HepG2 (cell line): Measurements from ENCODE around the gene CALN1. TPM values are rescaled to one million over a fixed set of nuclear protein-coding genes. Genes with fewer than 3 reads are reported as not detected.

Experiments
- ATAC-seq: fragments of 200-7000 bp; cut with Tn5 transposase; 3 replicates; pipeline ENCODE4 v1.9.1; 2020; ENCODE audit warnings: mild to moderate bottlenecking, moderate library complexity
- BruUV-seq: library from RNA; stranded (reverse); fragments of 400-500 nt; replicated peaks from 2 replicates; lab custom pipeline; 2021; lab: Mats Ljungman, UMichigan
- CTCF ChIA-PET: fragments of 300-600 bp; formaldehyde crosslinking; extraction: SDS; loops from one replicate; lab custom pipeline; 2021; ENCODE audit warnings: low total read pairs, inconsistent platforms, low intra/inter-chr PET ratio; lab: Yijun Ruan, JAX
- POLR2A ChIA-PET: fragments of 350-600 bp; sonication (Branson Sonifier 250); formaldehyde crosslinking; loops from one replicate; lab custom pipeline; 2020; ENCODE audit warnings: antibody characterized with exemption, inconsistent platforms; lab: Yijun Ruan, JAX
- DNase-seq: peaks from one replicate; pipeline ENCODE4 v3.0.0-alpha.2; 2015; ENCODE audit warnings: low spot score
- FAIRE-seq: peaks from 3 replicates; lab custom pipeline; 2011; peaks lifted over from hg19 to GRCh38; lab: Jason Lieb, UNC
- H2AFZ ChIP-seq: one replicate; pipeline ENCODE4 v1.6.1; 2011; ENCODE audit warnings: low read length, inconsistent platforms
- H3K27ac ChIP-seq: fragments of 300-600 bp; 3 replicates; pipeline ENCODE4 v1.8.0; 2011; ENCODE audit warnings: mixed run types, mild to moderate bottlenecking, mixed read lengths, low read length, inconsistent platforms; ENCODE audit not compliant: insufficient read depth; ENCODE audit errors: extremely low read length
- H3K27me3 ChIP-seq, 2 experiments: fragments of 200-600 bp in 1 of 2; 2 replicates in 1 of 2; 3 replicates in 1 of 2; pipeline versions ENCODE4 v1.6.0 to v1.8.0; 2011; ENCODE audit warnings: low read length in 2 of 2, mild to moderate bottlenecking in 2 of 2, moderate library complexity in 2 of 2, inconsistent platforms in 1 of 2; ENCODE audit not compliant: insufficient read depth in 2 of 2, control insufficient read depth in 1 of 2
- H3K36me3 ChIP-seq, 2 experiments: fragments of 200-600 bp in 1 of 2; replicated peaks in 1 of 2; 2 replicates in 1 of 2; 3 replicates in 1 of 2; pipeline versions ENCODE4 v1.5.1 to v1.8.0; 2011; ENCODE audit warnings: low read length in 2 of 2, inconsistent platforms in 1 of 2; ENCODE audit not compliant: insufficient read depth in 2 of 2, control insufficient read depth in 1 of 2
- H3K4me1 ChIP-seq: 2 replicates; pipeline ENCODE4 v1.5.1; 2012; ENCODE audit warnings: low read length, inconsistent platforms; ENCODE audit not compliant: insufficient read depth
- H3K4me2 ChIP-seq: 2 replicates; pipeline ENCODE4 v1.6.0; 2011; ENCODE audit warnings: low read depth, low read length, inconsistent platforms
- H3K4me3 ChIP-seq, 3 experiments: fragments of 200-600 bp in 1 of 3; sonication (generic), shearing (Covaris generic) in 1 of 3; replicated peaks in 1 of 3; 2 replicates each; pipeline ENCODE4 v1.5.1; 2011 to 2016; ENCODE audit warnings: low read length in 3 of 3, inconsistent platforms in 2 of 3, low read depth in 2 of 3, mild to moderate bottlenecking in 2 of 3, control low read depth in 1 of 3, mixed read lengths in 1 of 3; ENCODE audit not compliant: insufficient read depth in 1 of 3
- H3K79me2 ChIP-seq: one replicate; pipeline ENCODE4 v1.6.1; 2011; ENCODE audit warnings: low read length, inconsistent platforms; ENCODE audit not compliant: insufficient read depth
- H3K9ac ChIP-seq: 2 replicates; pipeline ENCODE4 v1.6.0; 2011; ENCODE audit warnings: mild to moderate bottlenecking, low read depth, low read length, inconsistent platforms; ENCODE audit not compliant: insufficient read depth
- H3K9me3 ChIP-seq: 2 replicates; pipeline ENCODE4 v1.5.1; 2012; ENCODE audit warnings: mild to moderate bottlenecking, low read length
- H4K20me1 ChIP-seq: 2 replicates; pipeline ENCODE4 v1.6.0; 2011; ENCODE audit warnings: inconsistent platforms, mild to moderate bottlenecking, low read length, moderate library complexity; ENCODE audit not compliant: insufficient read depth
- CEBPB ChIP-seq: IDR thresholded peaks from 2 replicates; pipeline ENCODE4 v1.6.1; 2011; ENCODE audit warnings: low read depth, low read length, improper control_type of control experiment, borderline replicate concordance
- FOSL2 ChIP-seq: sonication (generic); formaldehyde crosslinking; IDR thresholded peaks from 2 replicates; pipeline ENCODE4 v1.4.0; 2020; ENCODE audit warnings: missing genetic modification reagents
- KMT2A ChIP-seq: sonication (generic); formaldehyde crosslinking; IDR thresholded peaks from 2 replicates; pipeline ENCODE4 v1.4.0; 2020; ENCODE audit warnings: missing genetic modification reagents
- MXI1 ChIP-seq: IDR thresholded peaks from 3 replicates; pipeline ENCODE4 v1.6.1; 2012; ENCODE audit warnings: low read depth, low read length, inconsistent platforms, borderline replicate concordance
- NCOR1 ChIP-seq: fragments of 200-600 bp; sonication (generic); IDR thresholded peaks from 2 replicates; pipeline ENCODE4 v1.7.0; 2017; ENCODE audit warnings: antibody characterized with exemption, low read length, borderline replicate concordance
- NONO ChIP-seq, 2 experiments: fragments of 450-650 bp in 1 of 2; sonication (generic) in 1 of 2; formaldehyde crosslinking in 1 of 2; IDR thresholded peaks in 1 of 2; conservative IDR thresholded peaks in 1 of 2; 2 replicates each; pipeline versions ENCODE4 v1.6.1 to v1.8.0; 2017 to 2022; ENCODE audit warnings: mild to moderate bottlenecking in 1 of 2, missing genetic modification reagents in 1 of 2, moderate library complexity in 1 of 2
- NR1H2 ChIP-seq: sonication (generic); formaldehyde crosslinking; IDR thresholded peaks from 2 replicates; pipeline ENCODE4 v1.8.1; 2022; ENCODE audit warnings: low read depth, missing genetic modification reagents, borderline replicate concordance
- NR2C2 ChIP-seq: sonication (generic); formaldehyde crosslinking; IDR thresholded peaks from 2 replicates; pipeline ENCODE4 v1.4.0; 2020; ENCODE audit warnings: missing genetic modification reagents, mild to moderate bottlenecking, moderate library complexity, borderline replicate concordance
- PITX1 ChIP-seq: sonication (generic); formaldehyde crosslinking; IDR thresholded peaks from 2 replicates; pipeline ENCODE4 v1.5.1; 2020; ENCODE audit warnings: mild to moderate bottlenecking, missing genetic modification reagents
- RAD21 ChIP-seq: fragments of 450-650 bp; formaldehyde crosslinking; IDR thresholded peaks from 2 replicates; pipeline ENCODE4 v1.5.0; 2020; ENCODE audit warnings: mild to moderate bottlenecking
- SKI ChIP-seq: fragments of 450-650 bp; IDR thresholded peaks from one replicate; pipeline ENCODE4 v1.6.1; 2018; ENCODE audit warnings: mild to moderate bottlenecking; ENCODE audit not compliant: partially characterized antibody
- ZNF136 ChIP-seq: sonication (generic); formaldehyde crosslinking; IDR thresholded peaks from 2 replicates; pipeline ENCODE4 v1.8.1; 2022; ENCODE audit warnings: low read depth, mild to moderate bottlenecking, moderate library complexity, missing genetic modification reagents
- ZNF260 ChIP-seq: sonication (generic); formaldehyde crosslinking; IDR thresholded peaks from 2 replicates; pipeline ENCODE4 v1.4.0; 2020; ENCODE audit warnings: missing genetic modification reagents, low read depth, mild to moderate bottlenecking, borderline replicate concordance
- WGBS: methylation state at CpG from one replicate; pipeline ENCODE4 v1.1.6; 2017; ENCODE audit warnings: low lambda C conversion rate; 5-methylcytosine and 5-hydroxymethylcytosine counted together
- in situ Hi-C: cut with HindIII; loops from 2 replicates; pipeline ENCODE4 v1.10.0; 2017; ENCODE audit warnings: low pct_unique_long_range_greater_than_20kb; ENCODE audit not compliant: extremely low pct_ligation_motif_present
- intact Hi-C: fragments of 100-400 bp; cut with micrococcal nuclease; formaldehyde crosslinking; loops from one replicate; pipeline ENCODE4 v1.10.0; 2022; ENCODE audit not compliant: unreplicated experiment
- polyA plus RNA-seq, 8 experiments: library from polyadenylated mRNA; depleted of rRNA in 3 of 8; stranded (reverse) in 7 of 8; unstranded in 1 of 8; fragments of >200 nt; fragmentation: Illumina TruSeq in 4 of 8; extraction: Trizol in 4 of 8; gene quantifications; 2 replicates each; pipeline versions ENCODE4 v1.2.1 to v1.2.3, GENCODE V29; 2011 to 2016; ENCODE audit warnings: low read depth in 4 of 8, missing spikeins in 1 of 8, mixed read lengths in 1 of 8; ENCODE audit not compliant: insufficient read depth in 1 of 8
- total RNA-seq, 5 experiments: library from RNA; depleted of rRNA; stranded (reverse); fragments of >200 nt; fragmentation: Illumina TruSeq; extraction: Trizol; gene quantifications; 2 replicates each; pipeline ENCODE4 v1.2.3, GENCODE V29; 2016; ENCODE audit warnings: low read depth in 1 of 5
- TF ChIP-seq, protein P1 (sequence below): sonication (generic); formaldehyde crosslinking; IDR thresholded peaks from 2 replicates; pipeline ENCODE4 v1.4.0; 2020; ENCODE audit warnings: mild to moderate bottlenecking, missing genetic modification reagents, borderline replicate concordance

Gene CALN1
- total and polyA plus RNA-seq, 2 of the 13 experiments (the other 11 are each of a cell fraction or from before 2014, with no cell fraction given) = not detected

- H3K27ac ChIP-seq = no peak overlapping the region
- POLR2A ChIA-PET = no interaction called here
- H4K20me1 ChIP-seq = no peaks in the 10 kb centered on the region
- no peak overlapping the region for H3K4me3 ChIP-seq
- H3K36me3 ChIP-seq = no peaks in the 10 kb centered on the region
- DNase-seq (no peak), FAIRE-seq (no peak), ATAC-seq (no peak)
- H2AFZ ChIP-seq = no peak overlapping the region
- H3K4me2 ChIP-seq = no peak overlapping the region
- TF ChIP-seq KMT2A (CRISPR knock-in tag) (no peak), CEBPB (peak; percentile 42; the same call in 1 of the 2 replicates)
- intact Hi-C loops (no loop called here), in situ Hi-C loops (no loop called here)
- no peaks in the 10 kb centered on the region for H3K9me3 ChIP-seq
- no peaks in the 10 kb centered on the region for H3K4me1 ChIP-seq
- CTCF ChIA-PET = no interaction called here
- H3K27me3 ChIP-seq = peaks cover 6 to 32% of the 10 kb centered on the region in 2 experiments; a peak in 4 of 5 replicates
- no peaks in the 10 kb centered on the region for H3K79me2 ChIP-seq
- 24% methylated on average over 6 of the region's 9 CpGs for WGBS
- BruUV-seq = no TSS peak
- no peak overlapping the region for H3K9ac ChIP-seq
Observed at GRCh38 chr7:72403458-72404076, 8.6 kb downstream of the CALN1 start.

GRCh38 chr7:72394016-72394415 lies 18.1 kb downstream of the CALN1 start:
- Histone ChIP-seq H3K36me3 (no peaks in the 10 kb centered on the region), H3K4me2 (no peak overlapping the region), H3K9ac (no peak overlapping the region), H3K27ac (no peak overlapping the region), H2AFZ (no peak overlapping the region), H3K9me3 (no peaks in the 10 kb centered on the region), H3K4me1 (no peaks in the 10 kb centered on the region), H3K27me3 (peaks cover 2 to 7% of the 10 kb centered on the region in 2 experiments; a peak in 2 of 5 replicates), H3K79me2 (no peaks in the 10 kb centered on the region), H4K20me1 (no peaks in the 10 kb centered on the region), H3K4me3 (no peak overlapping the region)
- in situ Hi-C loops = no loop called here
- intact Hi-C loops = no loop called here
- CTCF ChIA-PET = no interaction called here
- BruUV-seq = no TSS peak
- no peak for DNase-seq
- FAIRE-seq = no peak
- POLR2A ChIA-PET = no interaction called here
- 4% methylated on average over 1 of the region's 1 CpG for WGBS
- no peak for ATAC-seq
- TF ChIP-seq ZNF136 (no peak), FOSL2 (CRISPR knock-in tag) (no peak), SKI (no peak), NONO (IDR thresholded peaks at IDR 0.05) (no peak), NONO (CRISPR knock-in tag; conservative IDR thresholded peaks at IDR 0.05) (no peak), NR2C2 (CRISPR knock-in tag) (no peak), PITX1 (CRISPR knock-in tag) (no peak), NCOR1 (no peak), RAD21 (CRISPR knock-in tag) (no peak), MXI1 (no peak), NR1H2 (CRISPR knock-in tag) (no peak), ZNF260 (CRISPR knock-in tag) (no peak)
- TF ChIP-seq, protein P1, sequence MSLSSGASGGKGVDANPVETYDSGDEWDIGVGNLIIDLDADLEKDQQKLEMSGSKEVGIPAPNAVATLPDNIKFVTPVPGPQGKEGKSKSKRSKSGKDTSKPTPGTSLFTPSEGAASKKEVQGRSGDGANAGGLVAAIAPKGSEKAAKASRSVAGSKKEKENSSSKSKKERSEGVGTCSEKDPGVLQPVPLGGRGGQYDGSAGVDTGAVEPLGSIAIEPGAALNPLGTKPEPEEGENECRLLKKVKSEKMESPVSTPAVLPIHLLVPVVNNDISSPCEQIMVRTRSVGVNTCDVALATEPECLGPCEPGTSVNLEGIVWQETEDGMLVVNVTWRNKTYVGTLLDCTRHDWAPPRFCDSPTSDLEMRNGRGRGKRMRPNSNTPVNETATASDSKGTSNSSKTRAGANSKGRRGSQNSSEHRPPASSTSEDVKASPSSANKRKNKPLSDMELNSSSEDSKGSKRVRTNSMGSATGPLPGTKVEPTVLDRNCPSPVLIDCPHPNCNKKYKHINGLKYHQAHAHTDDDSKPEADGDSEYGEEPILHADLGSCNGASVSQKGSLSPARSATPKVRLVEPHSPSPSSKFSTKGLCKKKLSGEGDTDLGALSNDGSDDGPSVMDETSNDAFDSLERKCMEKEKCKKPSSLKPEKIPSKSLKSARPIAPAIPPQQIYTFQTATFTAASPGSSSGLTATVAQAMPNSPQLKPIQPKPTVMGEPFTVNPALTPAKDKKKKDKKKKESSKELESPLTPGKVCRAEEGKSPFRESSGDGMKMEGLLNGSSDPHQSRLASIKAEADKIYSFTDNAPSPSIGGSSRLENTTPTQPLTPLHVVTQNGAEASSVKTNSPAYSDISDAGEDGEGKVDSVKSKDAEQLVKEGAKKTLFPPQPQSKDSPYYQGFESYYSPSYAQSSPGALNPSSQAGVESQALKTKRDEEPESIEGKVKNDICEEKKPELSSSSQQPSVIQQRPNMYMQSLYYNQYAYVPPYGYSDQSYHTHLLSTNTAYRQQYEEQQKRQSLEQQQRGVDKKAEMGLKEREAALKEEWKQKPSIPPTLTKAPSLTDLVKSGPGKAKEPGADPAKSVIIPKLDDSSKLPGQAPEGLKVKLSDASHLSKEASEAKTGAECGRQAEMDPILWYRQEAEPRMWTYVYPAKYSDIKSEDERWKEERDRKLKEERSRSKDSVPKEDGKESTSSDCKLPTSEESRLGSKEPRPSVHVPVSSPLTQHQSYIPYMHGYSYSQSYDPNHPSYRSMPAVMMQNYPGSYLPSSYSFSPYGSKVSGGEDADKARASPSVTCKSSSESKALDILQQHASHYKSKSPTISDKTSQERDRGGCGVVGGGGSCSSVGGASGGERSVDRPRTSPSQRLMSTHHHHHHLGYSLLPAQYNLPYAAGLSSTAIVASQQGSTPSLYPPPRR (CRISPR knock-in tag) = no peak
